ENCODE data around the gene SUB1.

DNA sequence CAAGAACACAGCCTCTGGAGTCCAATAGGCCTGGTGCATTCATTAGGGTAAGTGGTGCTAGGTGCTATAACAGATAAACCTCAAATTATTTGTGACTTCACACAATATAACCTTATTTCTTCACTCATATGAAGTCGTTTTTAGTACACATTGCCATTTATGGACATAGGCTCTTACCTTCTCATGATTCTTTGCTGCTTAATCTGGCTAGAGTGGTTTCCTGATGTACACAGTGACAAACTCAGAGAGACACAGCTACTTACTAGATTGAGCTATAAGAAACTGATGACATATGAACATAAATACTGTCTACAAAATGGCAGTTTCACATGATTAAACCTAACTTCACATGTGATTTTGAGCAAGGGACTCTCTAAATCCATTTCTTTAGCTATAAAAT is 14.2 kb upstream of the SUB1 start:
- TF ChIP-seq, protein P1, sequence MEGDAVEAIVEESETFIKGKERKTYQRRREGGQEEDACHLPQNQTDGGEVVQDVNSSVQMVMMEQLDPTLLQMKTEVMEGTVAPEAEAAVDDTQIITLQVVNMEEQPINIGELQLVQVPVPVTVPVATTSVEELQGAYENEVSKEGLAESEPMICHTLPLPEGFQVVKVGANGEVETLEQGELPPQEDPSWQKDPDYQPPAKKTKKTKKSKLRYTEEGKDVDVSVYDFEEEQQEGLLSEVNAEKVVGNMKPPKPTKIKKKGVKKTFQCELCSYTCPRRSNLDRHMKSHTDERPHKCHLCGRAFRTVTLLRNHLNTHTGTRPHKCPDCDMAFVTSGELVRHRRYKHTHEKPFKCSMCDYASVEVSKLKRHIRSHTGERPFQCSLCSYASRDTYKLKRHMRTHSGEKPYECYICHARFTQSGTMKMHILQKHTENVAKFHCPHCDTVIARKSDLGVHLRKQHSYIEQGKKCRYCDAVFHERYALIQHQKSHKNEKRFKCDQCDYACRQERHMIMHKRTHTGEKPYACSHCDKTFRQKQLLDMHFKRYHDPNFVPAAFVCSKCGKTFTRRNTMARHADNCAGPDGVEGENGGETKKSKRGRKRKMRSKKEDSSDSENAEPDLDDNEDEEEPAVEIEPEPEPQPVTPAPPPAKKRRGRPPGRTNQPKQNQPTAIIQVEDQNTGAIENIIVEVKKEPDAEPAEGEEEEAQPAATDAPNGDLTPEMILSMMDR (IDR thresholded peaks at IDR 0.05) = no peak
- no peak for TF ChIP-seq ZFX (IDR thresholded peaks at IDR 0.05; ENCODE audit: borderline replicate concordance)

Data from 22Rv1 (cell line).